GM12875 (cell line): Measurements from ENCODE around the gene C17orf67.

Experiments used
- H3K4me3 ChIP-seq: one replicate; pipeline ENCODE4 v1.5.1; 2011; ENCODE audit warnings: low read depth, low read length, control low read depth
- CTCF ChIP-seq: IDR thresholded peaks from 2 replicates; pipeline ENCODE4 v1.5.1; 2011; ENCODE audit warnings: low read depth, mild to moderate bottlenecking, control low read depth, inconsistent platforms, low read length, moderate library complexity, borderline replicate concordance; ENCODE audit not compliant: insufficient read depth

C17orf67 gene

GRCh38 chr17:56817066-56817465 lies 16.7 kb downstream of the C17orf67 start:
- no peak overlapping the region for H3K4me3 ChIP-seq
- no peak for TF ChIP-seq CTCF

DNA sequence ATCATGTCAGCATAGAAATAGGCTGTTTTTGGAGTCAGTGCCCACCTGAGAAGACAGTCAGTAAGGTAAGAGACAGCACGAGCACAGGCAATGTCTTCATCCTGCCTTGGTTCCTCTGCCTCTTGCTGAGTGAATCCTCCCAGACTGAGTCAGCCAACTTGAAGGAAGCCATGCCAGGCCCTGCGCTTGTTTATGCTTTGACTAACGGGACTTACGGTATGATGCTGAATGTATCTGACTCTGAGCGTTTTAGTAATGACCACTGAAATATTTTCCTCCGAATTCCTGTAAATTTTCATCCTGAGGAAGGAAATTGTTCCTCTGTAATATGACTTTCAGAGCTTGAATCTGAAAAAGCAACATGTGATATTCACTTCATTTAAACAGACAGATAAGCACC lies 18.0 kb downstream of the C17orf67 start:
- TF ChIP-seq CTCF, result no peak
- no peak overlapping the region for H3K4me3 ChIP-seq

- no peak for TF ChIP-seq CTCF
- H3K4me3 ChIP-seq, result no peak overlapping the region
Measured at GRCh38 chr17:56812901-56813388, 20.8 kb downstream of the C17orf67 start.

DNA sequence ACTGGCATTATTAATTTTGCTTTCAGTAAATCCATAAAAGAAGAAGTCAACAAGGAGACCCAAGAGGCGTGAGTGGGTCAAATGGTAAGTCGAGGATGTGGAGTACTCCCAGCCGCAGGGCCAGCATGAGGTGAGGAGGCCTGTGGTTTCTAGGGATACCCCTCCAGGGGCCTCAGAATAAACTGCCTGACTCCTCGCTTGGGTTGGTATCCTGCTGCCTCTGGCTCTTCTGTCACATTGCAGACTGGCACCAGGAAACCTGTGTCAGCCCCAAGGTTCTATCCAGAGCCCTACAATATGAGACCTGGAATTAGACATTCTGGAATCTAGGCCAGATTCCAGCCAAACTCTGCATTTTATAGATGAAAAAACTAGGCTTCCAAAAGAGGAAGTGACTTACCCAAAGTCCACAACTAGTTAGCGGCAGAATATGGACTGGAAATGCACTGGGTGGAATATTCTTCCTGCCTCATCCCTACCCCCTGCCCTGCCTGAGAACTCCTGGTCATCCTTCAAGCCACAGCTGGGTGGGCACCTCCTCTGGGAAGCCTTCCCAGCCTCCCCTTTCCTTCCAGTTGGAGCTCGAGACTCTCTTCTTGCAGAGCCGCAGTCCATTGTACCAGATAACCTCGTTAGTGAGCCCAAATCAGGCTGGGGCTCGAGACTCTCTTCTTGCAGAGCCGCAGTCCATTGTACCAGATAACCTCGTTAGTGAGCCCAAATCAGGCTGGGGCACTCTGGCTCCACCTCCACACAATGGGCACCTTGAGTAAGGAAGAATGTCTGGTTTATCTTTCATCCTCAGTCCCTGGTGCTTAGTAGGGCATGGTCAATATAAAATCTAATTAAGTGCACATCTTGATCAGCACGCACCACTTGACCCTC lies 22.6 kb downstream of the C17orf67 start:
- TF ChIP-seq CTCF, result no peak
- no peak overlapping the region for H3K4me3 ChIP-seq

DNA sequence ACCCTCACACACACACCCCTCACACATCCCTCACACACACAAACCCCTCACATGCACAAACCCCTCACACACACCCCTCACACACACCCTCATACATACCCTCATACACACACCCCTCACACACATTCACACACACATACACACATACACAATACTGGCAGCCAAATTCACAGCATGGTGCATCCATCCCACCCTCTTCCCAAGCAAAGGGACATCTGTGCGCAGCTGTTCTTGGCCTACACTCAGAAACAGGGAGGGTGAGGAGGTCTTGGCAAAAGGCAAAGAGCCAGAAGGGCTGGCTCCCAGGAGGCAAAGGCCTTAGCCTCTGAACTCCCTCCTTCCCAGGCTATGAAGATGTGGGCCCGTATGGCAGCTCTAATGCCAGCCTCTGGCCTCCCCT lies 23.4 kb downstream of the C17orf67 start:
- TF ChIP-seq CTCF, result no peak
- H3K4me3 ChIP-seq, result no peak overlapping the region

DNA sequence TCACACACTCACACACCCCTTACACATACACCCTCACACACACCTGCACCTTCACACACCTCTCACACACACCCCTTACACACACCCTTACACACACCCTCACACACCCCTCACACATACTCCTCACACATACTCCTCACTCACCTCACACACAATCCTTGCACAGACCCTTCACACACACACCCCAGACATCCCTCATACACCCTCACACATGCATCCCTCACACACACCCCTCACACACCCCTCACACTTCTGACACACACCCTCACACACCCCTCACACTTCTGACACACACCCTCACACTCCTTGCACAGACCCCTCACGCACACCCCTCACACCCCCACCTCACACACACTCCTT lies 23.9 kb downstream of the C17orf67 start:
- no peak for TF ChIP-seq CTCF

More for the DNA sequence above, 23.9 kb downstream of the C17orf67 start:
- no peak overlapping the region for H3K4me3 ChIP-seq
